EL (cell line): Measurements from ENCODE around the gene FICD.
"Not testable (repeated sequence)": the region's sequence is repeated elsewhere in the genome, so short reads cannot be mapped to it uniquely, and the experiment has no call there.

Source experiments
- DNase-seq: peaks from one replicate; pipeline ENCODE4 v3.0.0-alpha.2; 2016

The FICD gene

GRCh38 chr12:108514973-108515814, at the start of gene FICD:
Gene FICD (plus strand): TSS chr12:108515277. CDS start chr12:108516973, 1,696 bp downstream.
- peak; percentile 99 for DNase-seq

GRCh38 chr12:108465417-108465816, 49.7 kb upstream of the FICD start:
- DNase-seq: no peak

- DNase-seq: peak; percentile 24
These were observed 46.7 kb upstream of the FICD start for GRCh38 chr12:108468196-108468968.

- no peak for DNase-seq
These were observed 41.5 kb upstream of the FICD start for GRCh38 chr12:108473400-108474055.

- DNase-seq: no peak
These were observed 39.7 kb upstream of the FICD start for GRCh38 chr12:108475396-108475795.

- DNase-seq: no peak
These were observed 37.8 kb upstream of the FICD start for GRCh38 chr12:108477055-108477880.

- DNase-seq: no peak
These were observed 37.2 kb upstream of the FICD start for GRCh38 chr12:108477881-108478259.

- no peak for DNase-seq
These were observed 36.4 kb upstream of the FICD start for GRCh38 chr12:108478611-108479206.

GRCh38 chr12:108479364-108480070, 35.6 kb upstream of the FICD start:
- DNase-seq: no peak

- DNase-seq: no peak
These were observed 32.3 kb upstream of the FICD start for GRCh38 chr12:108482717-108483212.

- no peak for DNase-seq
These were observed 31.6 kb upstream of the FICD start for GRCh38 chr12:108483213-108484059.

- DNase-seq: no peak
These were observed 30.6 kb upstream of the FICD start for GRCh38 chr12:108484431-108484830.

GRCh38 chr12:108484845-108485244, 30.2 kb upstream of the FICD start:
- DNase-seq: no peak

- DNase-seq: not testable (repeated sequence)
These were observed 29.7 kb upstream of the FICD start for GRCh38 chr12:108485371-108485770.

GRCh38 chr12:108487029-108487428, 28.0 kb upstream of the FICD start:
- not testable (repeated sequence) for DNase-seq

GRCh38 chr12:108491256-108491655, 23.8 kb upstream of the FICD start:
- DNase-seq: no peak

- DNase-seq: peak; percentile 39
These were observed 20.0 kb upstream of the FICD start for GRCh38 chr12:108495054-108495453.

- DNase-seq: no peak
These were observed 19.1 kb upstream of the FICD start for GRCh38 chr12:108495823-108496579.

- no peak for DNase-seq
These were observed 16.9 kb upstream of the FICD start for GRCh38 chr12:108498136-108498535.

- DNase-seq: no peak
These were observed 12.2 kb upstream of the FICD start for GRCh38 chr12:108502922-108503321.
